Motor neuron (in vitro differentiated cells): Measurements from ENCODE around the gene CD1E. TPM values are rescaled to one million over a fixed set of nuclear protein-coding genes. Genes with fewer than 3 reads are reported as not detected.
A peak's percentile ranks its signal among the peaks of the same experiment; 100 is the strongest.
"Not testable (repeated sequence)": the region's sequence is repeated elsewhere in the genome, so short reads cannot be mapped to it uniquely, and the experiment has no call there.

ENCODE experiments used
- ATAC-seq, 8 experiments: fragments of 200-7000 bp; cut with Tn5 transposase; replicated peaks in 6 of 8; 2 replicates each; pipeline ENCODE4 v1.8.0; 2021; ENCODE audit warnings: mild to moderate bottlenecking in 8 of 8, moderate library complexity in 8 of 8
- H3K27ac ChIP-seq, 2 donors: fragments of 250-450 bp; sonication (Bioruptor Pico); 2 replicates each; pipeline ENCODE4 v1.9.0; 2021; ENCODE audit warnings: antibody characterized with exemption in 2 of 2, mild to moderate bottlenecking in 2 of 2, moderate library complexity in 1 of 2
- H3K4me1 ChIP-seq, 2 donors: fragments of 250-450 bp; sonication (Bioruptor Pico); replicated peaks in 1 of 2; 2 replicates each; pipeline ENCODE4 v1.6.1; 2021; ENCODE audit warnings: antibody characterized with exemption in 2 of 2, mild to moderate bottlenecking in 2 of 2, moderate library complexity in 1 of 2
- H3K4me3 ChIP-seq, 5 donors: fragments of 250-450 bp; sonication (Bioruptor Pico); 2 replicates each; pipeline ENCODE4 v1.9.0; 2021; ENCODE audit warnings: antibody characterized with exemption in 5 of 5, mild to moderate bottlenecking in 5 of 5, moderate library complexity in 4 of 5
- WGBS, 10 experiments: fragments of 450-650 bp; shearing (Covaris generic); methylation state at CpG; one replicate each; pipeline ENCODE4 v1.0.0; 2022; 5-methylcytosine and 5-hydroxymethylcytosine counted together
- in situ Hi-C, 9 experiments: fragments of 400-800 bp; cut with MboI; loops; one replicate each; pipeline ENCODE4 v1.15.0; 2021; ENCODE audit warnings: low sequenced_read_pairs in 9 of 9, low pct_unique_long_range_greater_than_20kb in 2 of 9; ENCODE audit not compliant: unreplicated experiment in 9 of 9
- total RNA-seq, 8 experiments: library from RNA; unstranded; fragments of 300-600 nt; gene quantifications; 2 replicates each; pipeline versions ENCODE4 v1.2.3 to v1.2.4, GENCODE V29; 2022

Gene CD1E
- total RNA-seq, 8 experiments from 2014 or later: 0.21 to 0.76 TPM; not detected in 6

GRCh38 chr1:158334526-158335212 lies 19.0 kb upstream of the CD1E start:
- ATAC-seq: no peak
- WGBS, 10 experiments: 0 to 83% (median 60%) methylated on average over 1 to 2 of the region's 2 CpGs; no CpG with 5 or more reads in 2 of the 10 experiments
- Histone ChIP-seq H3K4me1 (no peaks in the 10 kb centered on the region), H3K4me3 (no peak overlapping the region), H3K27ac (no peak overlapping the region)
- in situ Hi-C loops: no loop called here

- in situ Hi-C loops: no loop called here
- Histone ChIP-seq H3K4me1 (no peaks in the 10 kb centered on the region), H3K4me3 (no peak overlapping the region), H3K27ac (no peak overlapping the region)
- ATAC-seq: peak in 2 of 8 experiments; percentile 51 to 58
Measured at GRCh38 chr1:158335213-158335532, 18.5 kb upstream of the CD1E start.

- in situ Hi-C loops, H3K4me3 ChIP-seq, H3K27ac ChIP-seq, ATAC-seq, H3K4me1 ChIP-seq: not testable (repeated sequence)
- 0 to 100% (median 60%) methylated on average over 1 to 7 of the region's 7 CpGs; no CpG with 5 or more reads in 5 of the 10 experiments for WGBS, 10 experiments
Measured at GRCh38 chr1:158336413-158336812, 17.3 kb upstream of the CD1E start.

DNA sequence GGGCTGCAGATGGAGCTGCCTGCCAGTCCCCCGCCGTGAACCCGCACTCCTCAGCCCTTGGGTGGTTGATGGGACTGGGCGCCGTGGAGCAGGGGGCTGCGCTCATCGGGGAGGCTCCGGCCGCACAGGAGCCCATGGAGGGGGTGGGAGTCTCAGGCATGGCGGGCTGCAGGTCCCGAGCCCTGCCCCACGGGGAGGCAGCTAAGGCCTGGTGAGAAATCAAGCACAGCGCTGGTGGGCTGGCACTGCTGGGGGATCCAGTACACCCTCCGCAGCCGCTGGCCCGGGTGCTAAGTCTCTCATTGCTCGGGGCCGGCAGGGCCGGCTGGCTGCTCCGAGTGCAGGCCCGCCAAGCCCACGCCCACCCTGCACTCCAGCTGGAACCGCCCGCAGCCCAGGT lies 4.7 kb upstream of the CD1E start:
- in situ Hi-C loops, H3K4me3 ChIP-seq, H3K27ac ChIP-seq, H3K4me1 ChIP-seq, ATAC-seq: not testable (repeated sequence)
- 95% methylated on average over 11 of the region's 24 CpGs; no CpG with 5 or more reads in 9 of the 10 experiments for whole genome bisulfite sequencing, 10 experiments

DNA sequence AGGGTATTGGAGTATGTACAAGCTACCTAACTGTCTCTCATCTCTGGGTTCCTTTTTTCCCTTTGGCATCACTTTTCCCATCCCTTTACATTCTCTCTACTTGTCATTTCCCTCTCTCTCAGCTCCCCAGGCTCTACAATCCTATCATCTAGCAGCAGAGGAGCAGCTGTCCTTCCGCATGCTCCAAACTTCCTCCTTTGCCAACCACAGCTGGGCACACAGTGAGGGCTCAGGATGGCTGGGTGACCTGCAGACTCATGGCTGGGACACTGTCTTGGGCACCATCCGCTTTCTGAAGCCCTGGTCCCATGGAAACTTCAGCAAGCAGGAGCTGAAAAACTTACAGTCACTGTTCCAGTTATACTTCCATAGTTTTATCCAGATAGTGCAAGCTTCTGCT lies 561 bp downstream of the CD1E start:
- in situ Hi-C loops: no loop called here
- ATAC-seq: no peak

DNA sequence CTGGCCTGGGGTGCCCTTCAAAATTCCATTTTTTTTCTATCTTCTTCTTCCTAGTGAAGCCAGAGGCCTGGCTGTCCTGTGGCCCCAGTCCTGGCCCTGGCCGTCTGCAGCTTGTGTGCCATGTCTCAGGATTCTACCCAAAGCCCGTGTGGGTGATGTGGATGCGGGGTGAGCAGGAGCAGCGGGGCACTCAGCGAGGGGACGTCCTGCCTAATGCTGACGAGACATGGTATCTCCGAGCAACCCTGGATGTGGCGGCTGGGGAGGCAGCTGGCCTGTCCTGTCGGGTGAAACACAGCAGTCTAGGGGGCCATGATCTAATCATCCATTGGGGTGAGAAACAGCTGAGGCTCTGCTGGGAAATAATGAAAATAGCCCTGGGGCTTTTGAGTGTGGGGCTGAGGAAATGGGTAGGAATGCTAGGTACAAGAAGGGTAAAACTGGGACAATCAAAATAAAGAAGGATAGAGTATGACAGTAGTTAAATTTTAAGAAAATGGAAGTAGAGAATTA lies 2.1 kb downstream of the CD1E start:
- WGBS, 10 experiments: 0 to 87% (median 50%) methylated on average over 1 to 7 of the region's 10 CpGs; no CpG with 5 or more reads in 2 of the 10 experiments
- Histone ChIP-seq H3K4me1 (no peaks in the 10 kb centered on the region), H3K4me3 (no peak overlapping the region), H3K27ac (no peak overlapping the region)
- in situ Hi-C loops: no loop called here
- no peak for ATAC-seq

More for the DNA sequence above, 561 bp downstream of the CD1E start:
- Histone ChIP-seq H3K4me1 (no peaks in the 10 kb centered on the region), H3K27ac (no peak overlapping the region), H3K4me3 (no peak overlapping the region)
- 0 to 78% (median 51%) methylated on average over 1 to 2 of the region's 2 CpGs; no CpG with 5 or more reads in 3 of the 10 experiments for WGBS, 10 experiments

GRCh38 chr1:158356616-158357015 lies 2.9 kb downstream of the CD1E start:
- 0 to 76% (median 60%) methylated on average over 1 to 3 of the region's 3 CpGs for WGBS, 10 experiments
- in situ Hi-C loops: no loop called here
- H3K4me1 ChIP-seq: no peaks in the 10 kb centered on the region
- no peak for ATAC-seq
- H3K27ac ChIP-seq: no peak overlapping the region
- H3K4me3 ChIP-seq: no peak overlapping the region

DNA sequence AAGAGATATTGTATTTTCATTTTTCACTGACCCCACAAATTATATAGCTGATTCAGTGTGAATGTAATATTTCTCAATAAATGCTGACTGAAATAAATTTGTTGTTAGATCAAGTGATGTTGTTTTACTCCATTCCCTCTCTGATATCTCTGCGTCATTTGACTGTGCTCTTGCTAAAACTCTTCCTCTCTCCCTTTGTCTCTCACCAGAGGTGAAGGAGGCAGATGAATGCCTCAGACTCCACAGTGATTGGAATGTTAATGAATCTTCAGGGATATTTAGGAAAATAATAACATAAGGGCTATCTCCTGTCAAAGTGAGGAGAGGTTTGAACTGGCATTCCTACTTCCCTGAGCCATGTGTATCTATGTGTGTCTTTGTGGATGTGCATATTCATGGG lies 3.7 kb downstream of the CD1E start:
- WGBS, 10 experiments: 0 to 100% (median 75%) methylated on average over 1 of the region's 1 CpG; no CpG with 5 or more reads in 3 of the 10 experiments
- Histone ChIP-seq H3K4me3 (no peak overlapping the region), H3K4me1 (no peaks in the 10 kb centered on the region), H3K27ac (no peak overlapping the region)
- no peak for ATAC-seq
- in situ Hi-C loops: no loop called here

- 0 to 29% (median 0%) methylated on average over 1 of the region's 1 CpG; no CpG with 5 or more reads in 5 of the 10 experiments for WGBS, 10 experiments
- no peak for ATAC-seq
- Histone ChIP-seq H3K4me3 (no peak overlapping the region), H3K27ac (no peak overlapping the region), H3K4me1 (no peaks in the 10 kb centered on the region)
- in situ Hi-C loops: no loop called here
Measured at GRCh38 chr1:158362482-158362881, 8.8 kb downstream of the CD1E start.

- no peaks in the 10 kb centered on the region for H3K4me1 ChIP-seq
- in situ Hi-C loops: no loop called here
- no peak overlapping the region for H3K27ac ChIP-seq
- no peak for ATAC-seq
- 0 to 92% (median 25%) methylated on average over 1 of the region's 1 CpG; no CpG with 5 or more reads in 2 of the 10 experiments for WGBS, 10 experiments
- H3K4me3 ChIP-seq: no peak overlapping the region
Measured at GRCh38 chr1:158362941-158363340, 9.2 kb downstream of the CD1E start.

GRCh38 chr1:158366783-158367182 lies 13.1 kb downstream of the CD1E start:
- no peak overlapping the region for H3K27ac ChIP-seq
- ATAC-seq: no peak
- in situ Hi-C loops: no loop called here

GRCh38 chr1:158371188-158371953 lies 17.7 kb downstream of the CD1E start:
- in situ Hi-C loops: no loop called here
- Histone ChIP-seq H3K27ac (no peak overlapping the region), H3K4me3 (no peak overlapping the region), H3K4me1 (no peaks in the 10 kb centered on the region)
- ATAC-seq: no peak
- WGBS, 10 experiments: 0 to 67% (median 42%) methylated on average over 1 to 5 of the region's 6 CpGs; no CpG with 5 or more reads in 3 of the 10 experiments

More at GRCh38 chr1:158366783-158367182, 13.1 kb downstream of the CD1E start:
- no peaks in the 10 kb centered on the region for H3K4me1 ChIP-seq
- H3K4me3 ChIP-seq: no peak overlapping the region

GRCh38 chr1:158374101-158374500 lies 20.4 kb downstream of the CD1E start:
- in situ Hi-C loops, H3K4me1 ChIP-seq, H3K27ac ChIP-seq, H3K4me3 ChIP-seq, ATAC-seq: not testable (repeated sequence)
- WGBS, 10 experiments: 83 to 100% methylated on average over 1 to 3 of the region's 25 CpGs; no CpG with 5 or more reads in 8 of the 10 experiments
